ENCODE data around the gene KCNG4. TPM values are rescaled to one million over a fixed set of nuclear protein-coding genes. Genes with fewer than 3 reads are reported as not detected.

The KCNG4 gene
- total and polyA plus RNA-seq, 9 donors = not detected

GRCh38 chr16:84245956-84246678 lies 6.3 kb upstream of the KCNG4 start:
- Histone ChIP-seq H3K27me3 (no peaks in the 10 kb centered on the region), H3K4me3 (no peak overlapping the region), H3K9me3 (no peaks in the 10 kb centered on the region), H3K27ac (no peak overlapping the region), H3K36me3 (no peaks in the 10 kb centered on the region), H3K4me1 (ENCODE audit: insufficient read depth) (no peaks in the 10 kb centered on the region)
- no peak for DNase-seq
- intact Hi-C loops (cut with DNase I) = no loop called here
- TF ChIP-seq POLR2A (IDR thresholded peaks at IDR 0.05) (no peak), CTCF (IDR thresholded peaks at IDR 0.05) (no peak), EP300 (IDR thresholded peaks at IDR 0.05) (no peak)
- WGBS, 3 donors = 87 to 90% (median 87%) methylated on average over 10 of the region's 10 CpGs

- WGBS, 3 donors = 97 to 100% (median 98%) methylated on average over 2 of the region's 2 CpGs
- Histone ChIP-seq H3K27ac (no peak overlapping the region), H3K36me3 (no peaks in the 10 kb centered on the region), H3K4me1 (ENCODE audit: insufficient read depth) (no peaks in the 10 kb centered on the region), H3K9me3 (no peaks in the 10 kb centered on the region), H3K4me3 (no peak overlapping the region), H3K27me3 (no peaks in the 10 kb centered on the region)
- TF ChIP-seq CTCF (IDR thresholded peaks at IDR 0.05) = no peak
- no peak for TF ChIP-seq EP300 (IDR thresholded peaks at IDR 0.05)
- TF ChIP-seq POLR2A (IDR thresholded peaks at IDR 0.05) = no peak
- intact Hi-C loops (cut with DNase I) = no loop called here
- no peak for DNase-seq
These were observed 4.9 kb upstream of the KCNG4 start for GRCh38 chr16:84244728-84245127.

- H3K4me3 ChIP-seq = no peak overlapping the region
- TF ChIP-seq CTCF (IDR thresholded peaks at IDR 0.05) = no peak
- no peak for TF ChIP-seq EP300 (IDR thresholded peaks at IDR 0.05)
- no peak for TF ChIP-seq POLR2A (IDR thresholded peaks at IDR 0.05)
- H3K36me3 ChIP-seq = no peaks in the 10 kb centered on the region
- intact Hi-C loops (cut with DNase I) = no loop called here
- no peaks in the 10 kb centered on the region for H3K9me3 ChIP-seq
- DNase-seq = no peak
- H3K27me3 ChIP-seq = no peaks in the 10 kb centered on the region
- 67 to 97% (median 93%) methylated on average over 1 of the region's 1 CpG for WGBS, 3 donors
- no peaks in the 10 kb centered on the region for H3K4me1 ChIP-seq (ENCODE audit: insufficient read depth)
- no peak overlapping the region for H3K27ac ChIP-seq
These were observed 3.9 kb upstream of the KCNG4 start for GRCh38 chr16:84243732-84244131.

GRCh38 chr16:84242839-84243238 lies 3.0 kb upstream of the KCNG4 start:
- H3K27ac ChIP-seq = no peak overlapping the region
- H3K9me3 ChIP-seq = no peaks in the 10 kb centered on the region
- no peaks in the 10 kb centered on the region for H3K4me1 ChIP-seq (ENCODE audit: insufficient read depth)
- no peak for TF ChIP-seq CTCF (IDR thresholded peaks at IDR 0.05)
- no peak for TF ChIP-seq EP300 (IDR thresholded peaks at IDR 0.05)
- no peak for DNase-seq
- no peaks in the 10 kb centered on the region for H3K36me3 ChIP-seq
- intact Hi-C loops (cut with DNase I) = no loop called here
- WGBS, 3 donors = 80 to 89% (median 81%) methylated on average over 9 of the region's 9 CpGs
- no peaks in the 10 kb centered on the region for H3K27me3 ChIP-seq
- H3K4me3 ChIP-seq = no peak overlapping the region

All from ovary (tissue), 9 donors.